ENCODE measurements around the gene CD33. TPM values are rescaled to one million over a fixed set of nuclear protein-coding genes. Genes with fewer than 3 reads are reported as not detected.

The CD33 gene
- total RNA-seq, 2 experiments from 2014 or later, result not detected

DNA sequence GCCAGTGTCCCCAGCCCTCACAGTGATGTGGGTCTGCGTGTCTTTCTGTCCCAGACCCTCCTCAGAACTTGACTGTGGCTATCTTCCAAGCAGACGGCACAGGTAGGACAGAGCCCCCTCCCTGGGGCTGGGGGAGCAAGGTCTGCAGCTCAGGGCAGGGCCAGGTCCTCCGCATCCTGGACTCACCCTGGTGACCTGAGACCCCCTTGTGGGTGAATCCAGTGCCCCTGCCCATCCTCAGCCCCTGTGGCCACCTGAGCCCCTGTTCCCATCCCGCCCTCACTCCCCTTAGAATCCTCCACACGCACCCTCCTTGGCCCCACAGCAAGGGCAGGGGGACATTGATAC is 39.0 kb upstream of the CD33 start:
- no peak for DNase-seq (ENCODE audit: low spot score)
- CTCF ChIA-PET (ENCODE audit: unreplicated experiment), result no interaction called here
- H3K27ac ChIP-seq (ENCODE audit: low read depth, low read length, poor library complexity, severe bottlenecking), result no peak overlapping the region
- H3K36me3 ChIP-seq (ENCODE audit: insufficient read depth, low read length), result no peaks in the 10 kb centered on the region
- H3K4me2 ChIP-seq (ENCODE audit: low read length), result no peak overlapping the region
- no peaks in the 10 kb centered on the region for H3K9me3 ChIP-seq (ENCODE audit: low read length)
- no peaks in the 10 kb centered on the region for H3K79me2 ChIP-seq (ENCODE audit: insufficient read depth, low read depth, low read length)
- BruUV-seq (replicated peaks), result no TSS peak
- H3K4me3 ChIP-seq (ENCODE audit: low read depth, low read length, poor library complexity, severe bottlenecking), result no peak overlapping the region
- H2AFZ ChIP-seq (ENCODE audit: low read length), result no peak overlapping the region
- intact Hi-C loops (cut with micrococcal nuclease; ENCODE audit: unreplicated experiment), result no loop called here
- H4K20me1 ChIP-seq (ENCODE audit: insufficient read depth, low read length), result no peaks in the 10 kb centered on the region
- POLR2A ChIA-PET, result no interaction called here
- TF ChIP-seq EZH2phosphoT487 (IDR thresholded peaks at IDR 0.05; ENCODE audit: borderline replicate concordance, low read depth, low read length), result no peak
- TF ChIP-seq, protein P1, sequence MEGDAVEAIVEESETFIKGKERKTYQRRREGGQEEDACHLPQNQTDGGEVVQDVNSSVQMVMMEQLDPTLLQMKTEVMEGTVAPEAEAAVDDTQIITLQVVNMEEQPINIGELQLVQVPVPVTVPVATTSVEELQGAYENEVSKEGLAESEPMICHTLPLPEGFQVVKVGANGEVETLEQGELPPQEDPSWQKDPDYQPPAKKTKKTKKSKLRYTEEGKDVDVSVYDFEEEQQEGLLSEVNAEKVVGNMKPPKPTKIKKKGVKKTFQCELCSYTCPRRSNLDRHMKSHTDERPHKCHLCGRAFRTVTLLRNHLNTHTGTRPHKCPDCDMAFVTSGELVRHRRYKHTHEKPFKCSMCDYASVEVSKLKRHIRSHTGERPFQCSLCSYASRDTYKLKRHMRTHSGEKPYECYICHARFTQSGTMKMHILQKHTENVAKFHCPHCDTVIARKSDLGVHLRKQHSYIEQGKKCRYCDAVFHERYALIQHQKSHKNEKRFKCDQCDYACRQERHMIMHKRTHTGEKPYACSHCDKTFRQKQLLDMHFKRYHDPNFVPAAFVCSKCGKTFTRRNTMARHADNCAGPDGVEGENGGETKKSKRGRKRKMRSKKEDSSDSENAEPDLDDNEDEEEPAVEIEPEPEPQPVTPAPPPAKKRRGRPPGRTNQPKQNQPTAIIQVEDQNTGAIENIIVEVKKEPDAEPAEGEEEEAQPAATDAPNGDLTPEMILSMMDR (conservative IDR thresholded peaks at IDR 0.05; ENCODE audit: low read length), result no peak
- no peaks in the 10 kb centered on the region for H3K4me1 ChIP-seq (ENCODE audit: insufficient read depth, low read length, poor library complexity, severe bottlenecking)
- H3K9me2 ChIP-seq (ENCODE audit: insufficient read depth, low read length), result no peaks in the 10 kb centered on the region

DNA sequence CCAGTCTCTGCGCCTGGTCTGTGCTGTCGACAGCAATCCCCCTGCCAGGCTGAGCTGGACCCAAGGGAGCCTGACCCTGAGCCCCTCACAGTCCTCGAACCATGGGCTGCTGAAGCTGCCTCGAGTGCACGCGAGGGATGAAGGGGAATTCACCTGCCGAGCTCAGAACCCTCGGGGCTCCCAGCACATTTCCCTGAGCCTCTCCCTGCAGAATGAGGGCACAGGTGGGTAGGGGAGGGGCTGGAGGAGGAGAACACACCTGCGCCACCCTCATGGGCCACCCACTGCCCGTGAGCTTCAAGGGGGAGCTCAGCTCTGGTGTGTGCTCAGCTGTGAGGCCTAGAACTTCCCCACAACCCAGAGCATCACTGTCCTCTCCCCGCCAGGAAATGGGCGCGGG is 38.6 kb upstream of the CD33 start:
- no peaks in the 10 kb centered on the region for H3K9me2 ChIP-seq (ENCODE audit: insufficient read depth, low read length)
- POLR2A ChIA-PET, result no interaction called here
- TF ChIP-seq, protein P1 (conservative IDR thresholded peaks at IDR 0.05; ENCODE audit: low read length), result no peak
- TF ChIP-seq EZH2phosphoT487 (IDR thresholded peaks at IDR 0.05; ENCODE audit: borderline replicate concordance, low read depth, low read length), result no peak
- no peaks in the 10 kb centered on the region for H3K4me1 ChIP-seq (ENCODE audit: insufficient read depth, low read length, poor library complexity, severe bottlenecking)
- no peaks in the 10 kb centered on the region for H3K9me3 ChIP-seq (ENCODE audit: low read length)
- CTCF ChIA-PET (ENCODE audit: unreplicated experiment), result no interaction called here
- H3K36me3 ChIP-seq (ENCODE audit: insufficient read depth, low read length), result no peaks in the 10 kb centered on the region
- no peaks in the 10 kb centered on the region for H3K79me2 ChIP-seq (ENCODE audit: insufficient read depth, low read depth, low read length)
- no TSS peak for BruUV-seq (replicated peaks)
- no peak overlapping the region for H3K4me2 ChIP-seq (ENCODE audit: low read length)
- no peak overlapping the region for H2AFZ ChIP-seq (ENCODE audit: low read length)
- no peaks in the 10 kb centered on the region for H4K20me1 ChIP-seq (ENCODE audit: insufficient read depth, low read length)
- no peak overlapping the region for H3K4me3 ChIP-seq (ENCODE audit: low read depth, low read length, poor library complexity, severe bottlenecking)
- H3K27ac ChIP-seq (ENCODE audit: low read depth, low read length, poor library complexity, severe bottlenecking), result no peak overlapping the region
- no peak for DNase-seq (ENCODE audit: low spot score)
- intact Hi-C loops (cut with micrococcal nuclease; ENCODE audit: unreplicated experiment), result no loop called here

DNA sequence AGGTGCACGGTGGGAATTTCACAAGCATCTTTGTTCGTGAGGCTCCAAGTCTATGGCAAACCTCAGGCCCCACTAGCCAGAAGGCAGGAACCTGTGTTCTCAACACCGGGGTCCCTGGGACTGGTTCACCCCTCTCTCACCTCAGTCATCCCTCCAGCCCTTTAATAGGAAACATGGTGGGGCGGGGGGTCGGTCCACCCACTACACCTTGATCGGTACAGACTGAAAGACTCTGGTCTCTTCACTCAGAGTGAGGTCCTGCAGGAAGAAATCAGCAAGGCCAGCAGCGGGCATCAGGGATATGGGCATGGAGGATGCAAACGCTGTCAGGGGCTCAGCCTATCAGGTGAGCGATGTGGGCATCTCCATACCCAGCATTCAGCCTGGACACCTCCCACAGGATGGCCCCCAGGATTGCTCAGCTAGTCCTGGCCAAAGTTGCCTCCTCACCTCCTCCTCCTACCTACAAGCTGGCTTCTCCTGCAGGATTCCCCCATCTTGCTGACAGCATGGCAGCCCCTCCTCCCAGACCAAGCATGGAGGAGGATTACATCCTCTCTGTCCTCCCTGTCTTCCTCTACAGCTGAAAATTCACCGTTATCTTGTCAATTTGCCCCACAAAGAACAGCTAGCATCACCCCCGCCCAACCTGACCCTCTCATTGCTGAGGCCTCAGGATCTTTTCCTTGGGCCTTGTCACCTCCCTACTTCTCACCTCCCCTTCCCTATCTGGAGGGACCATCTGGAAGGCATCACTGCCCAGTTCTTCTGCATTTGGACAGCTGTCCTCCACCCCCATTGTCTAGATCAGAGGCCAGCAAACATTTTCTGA is 37.3 kb upstream of the CD33 start:
- TF ChIP-seq, protein P1 (conservative IDR thresholded peaks at IDR 0.05; ENCODE audit: low read length), result no peak
- TF ChIP-seq EZH2phosphoT487 (IDR thresholded peaks at IDR 0.05; ENCODE audit: borderline replicate concordance, low read depth, low read length), result no peak
- no peak for DNase-seq (ENCODE audit: low spot score)
- no peak overlapping the region for H3K27ac ChIP-seq (ENCODE audit: low read depth, low read length, poor library complexity, severe bottlenecking)
- H3K4me2 ChIP-seq (ENCODE audit: low read length), result no peak overlapping the region
- H3K9me2 ChIP-seq (ENCODE audit: insufficient read depth, low read length), result no peaks in the 10 kb centered on the region
- H2AFZ ChIP-seq (ENCODE audit: low read length), result no peak overlapping the region
- CTCF ChIA-PET (ENCODE audit: unreplicated experiment), result no interaction called here
- H3K36me3 ChIP-seq (ENCODE audit: insufficient read depth, low read length), result no peaks in the 10 kb centered on the region
- H4K20me1 ChIP-seq (ENCODE audit: insufficient read depth, low read length), result no peaks in the 10 kb centered on the region
- no peaks in the 10 kb centered on the region for H3K79me2 ChIP-seq (ENCODE audit: insufficient read depth, low read depth, low read length)
- BruUV-seq (replicated peaks), result no TSS peak
- no peaks in the 10 kb centered on the region for H3K9me3 ChIP-seq (ENCODE audit: low read length)
- no peaks in the 10 kb centered on the region for H3K4me1 ChIP-seq (ENCODE audit: insufficient read depth, low read length, poor library complexity, severe bottlenecking)
- POLR2A ChIA-PET, result no interaction called here
- intact Hi-C loops (cut with micrococcal nuclease; ENCODE audit: unreplicated experiment), result no loop called here
- H3K4me3 ChIP-seq (ENCODE audit: low read depth, low read length, poor library complexity, severe bottlenecking), result no peak overlapping the region

Data from OCI-LY7 (cell line).